Endothelial cell of umbilical vein (primary cell): Measurements from ENCODE around the gene TMEM26.

Source experiments
- GATA2 ChIP-seq: IDR thresholded peaks from 2 replicates; pipeline ENCODE4 v1.7.0; 2011; ENCODE audit warnings: low read depth, mild to moderate bottlenecking, moderate library complexity, mixed read lengths, low read length; ENCODE audit not compliant: insufficient read length, insufficient read depth
- POLR2A ChIP-seq: IDR thresholded peaks from 2 replicates; pipeline ENCODE4 v1.6.1; 2012; ENCODE audit warnings: low read depth, mild to moderate bottlenecking, control low read depth, low read length
- POLR2AphosphoS5 ChIP-seq: IDR thresholded peaks from 2 replicates; pipeline ENCODE4 v1.6.1; 2012; ENCODE audit warnings: low read depth, mild to moderate bottlenecking, control low read depth, low read length, moderate library complexity; ENCODE audit not compliant: insufficient read depth

- TF ChIP-seq POLR2A (no peak), GATA2 (no peak), POLR2AphosphoS5 (no peak)
Observed at GRCh38 chr10:61448091-61448490, 5.1 kb downstream of the TMEM26 start.
